HG02798 (cell line): ENCODE data around the gene TPRN.

Experiments
- ATAC-seq: cut with Tn5 transposase; IDR thresholded peaks from one replicate; pipeline ENCODE4 v1.9.1; 2021; ENCODE audit warnings: mild to moderate bottlenecking; ENCODE audit not compliant: unreplicated experiment, poor library complexity

Gene TPRN

DNA sequence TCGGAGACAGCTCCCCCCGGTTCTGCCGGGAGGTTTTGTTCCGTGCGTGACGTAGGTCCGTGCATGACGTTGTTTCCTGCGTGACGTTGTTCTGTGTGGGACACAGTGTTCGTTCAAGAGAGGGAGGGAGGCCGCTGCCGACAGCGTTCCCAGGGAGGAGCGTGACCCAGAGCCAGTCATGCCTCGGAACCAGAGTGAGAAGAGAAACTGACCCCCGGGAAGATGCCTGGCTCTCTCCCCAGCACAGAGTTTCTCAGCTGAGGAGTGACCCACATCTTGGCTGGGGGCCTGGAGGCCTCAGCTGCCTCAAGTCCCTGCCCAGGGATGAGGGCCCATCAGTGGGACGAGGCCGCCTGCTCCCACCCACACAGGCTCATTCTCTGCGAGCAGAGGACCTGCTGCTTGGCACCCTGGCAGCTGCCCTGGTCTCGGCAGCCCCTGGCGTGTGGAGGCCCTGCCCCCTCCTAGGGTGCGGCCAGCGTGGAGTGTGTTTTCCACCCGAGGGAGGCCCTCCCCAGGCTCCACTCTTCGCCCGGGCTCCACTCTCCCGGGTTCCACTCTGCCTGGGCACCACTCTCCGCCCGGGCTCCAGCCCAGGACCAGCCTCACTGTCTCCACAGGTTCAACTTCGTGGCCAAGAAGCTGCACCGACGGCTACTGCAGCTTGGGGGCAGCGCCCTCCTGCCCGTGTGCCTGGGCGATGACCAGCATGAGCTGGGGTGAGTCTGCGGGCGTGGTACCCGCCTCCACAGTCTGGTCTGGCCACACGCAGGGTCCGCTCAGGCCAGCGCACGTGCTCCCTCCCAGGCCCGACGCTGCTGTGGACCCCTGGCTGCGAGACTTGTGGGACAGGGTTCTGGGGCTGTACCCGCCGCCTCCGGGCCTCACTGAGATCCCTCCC is 12.9 kb upstream of the TPRN start:
- no peak for ATAC-seq

DNA sequence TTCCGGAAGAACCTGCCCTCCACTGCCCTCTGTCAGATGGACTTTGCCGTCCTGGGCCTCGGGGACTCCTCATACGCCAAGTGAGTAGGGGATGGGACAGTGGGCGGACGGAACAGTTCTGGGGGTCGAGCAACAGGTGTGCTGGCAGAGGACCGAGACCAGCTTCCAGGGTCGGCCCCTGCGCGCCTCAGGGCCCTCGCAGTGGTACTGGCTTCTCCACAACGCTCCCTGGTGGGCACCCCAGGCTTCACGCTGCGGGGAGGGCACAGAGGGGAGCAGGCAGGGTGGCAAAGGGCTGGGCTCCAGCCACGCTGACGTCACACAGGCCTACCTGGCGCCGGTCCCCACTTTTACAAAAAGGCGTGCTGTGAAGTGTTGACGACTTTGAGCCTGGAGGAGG is 12.0 kb upstream of the TPRN start:
- ATAC-seq, result no peak

DNA sequence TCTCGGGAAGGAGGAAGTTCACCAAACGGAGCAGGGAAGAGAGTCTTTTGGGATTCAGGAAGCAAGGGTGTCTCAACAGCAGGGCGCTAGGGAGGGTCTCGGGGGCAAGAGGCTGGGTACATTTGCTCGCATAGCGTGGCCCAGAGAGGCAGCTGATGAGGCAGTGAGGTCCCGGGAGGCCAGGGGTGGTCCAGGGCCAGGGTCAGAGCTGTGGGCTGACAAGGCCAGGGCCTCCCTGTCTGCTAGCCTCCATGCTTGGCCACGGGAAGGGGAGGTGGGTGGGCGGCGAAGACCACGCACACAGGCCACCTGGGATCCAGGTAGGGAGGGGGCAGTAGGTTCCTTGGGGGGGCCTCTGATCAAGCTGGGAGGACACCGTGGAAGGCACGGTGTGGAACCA is 11.0 kb upstream of the TPRN start:
- no peak for ATAC-seq

- no peak for ATAC-seq
Observed at GRCh38 chr9:137206602-137207001, 6.1 kb upstream of the TPRN start.

GRCh38 chr9:137205126-137206069 is 4.9 kb upstream of the TPRN start, which contains the start of the genes NDOR1 and TMEM203:
TSS of gene NDOR1 (plus strand) at chr9:137205700. CDS start at chr9:137205778, 78 bp downstream.
TSS of gene TMEM203 (minus strand) at chr9:137205648. CDS start at chr9:137205414, 234 bp downstream.
- ATAC-seq, result peak; percentile 59

DNA sequence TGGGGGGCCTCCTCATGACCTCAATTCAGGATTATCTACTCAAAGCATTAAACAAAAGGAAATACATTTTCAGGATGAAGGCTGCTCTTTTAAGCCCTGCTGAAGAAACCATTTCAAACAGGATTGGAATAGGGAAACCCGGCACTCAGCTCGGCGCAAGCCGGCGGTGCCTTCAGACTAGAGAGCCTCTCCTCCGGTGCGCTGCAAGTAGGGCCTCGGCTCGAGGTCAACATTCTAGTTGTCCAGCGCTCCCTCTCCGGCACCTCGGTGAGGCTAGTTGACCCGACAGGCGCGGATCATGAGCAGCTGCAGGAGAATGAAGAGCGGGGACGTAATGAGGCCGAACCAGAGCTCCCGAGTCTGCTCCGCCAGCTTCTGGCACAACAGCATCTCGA is 4.2 kb upstream of the TPRN start:
- no peak for ATAC-seq

GRCh38 chr9:137202966-137203365 is 2.4 kb upstream of the TPRN start:
- ATAC-seq, result no peak

GRCh38 chr9:137201205-137201868 is 796 bp upstream of the TPRN start:
- no peak for ATAC-seq

GRCh38 chr9:137199411-137200121 is 975 bp downstream of the TPRN start:
- ATAC-seq, result no peak

- ATAC-seq, result no peak
Observed at GRCh38 chr9:137198902-137199283, 1.6 kb downstream of the TPRN start.

- no peak for ATAC-seq
Observed at GRCh38 chr9:137198051-137198901, 2.3 kb downstream of the TPRN start.

GRCh38 chr9:137195525-137196220 is 4.9 kb downstream of the TPRN start:
- no peak for ATAC-seq

- no peak for ATAC-seq
Observed at GRCh38 chr9:137194909-137195308, 5.6 kb downstream of the TPRN start.

GRCh38 chr9:137194388-137194787 is 6.2 kb downstream of the TPRN start:
- ATAC-seq, result no peak

DNA sequence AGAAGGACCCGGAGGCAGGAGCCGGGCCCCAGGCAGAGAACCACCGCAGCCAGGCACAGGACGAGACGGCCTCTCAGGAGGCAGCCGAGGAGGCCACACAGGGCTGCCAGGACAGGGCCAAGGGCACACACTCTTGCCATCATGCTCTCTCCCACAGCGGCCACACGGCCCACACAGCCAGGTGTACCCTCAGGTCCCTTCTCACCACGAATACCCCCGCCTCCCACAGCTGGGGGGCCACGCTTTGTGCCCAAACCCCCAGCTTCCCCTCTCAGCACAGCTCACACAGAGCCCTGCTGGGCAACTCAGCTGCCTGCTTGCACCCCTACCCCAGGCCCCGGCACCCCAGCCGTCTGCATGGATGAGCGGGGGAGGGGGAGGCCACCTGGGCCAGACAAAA is 6.8 kb downstream of the TPRN start:
- ATAC-seq, result no peak

GRCh38 chr9:137192859-137193258 is 7.7 kb downstream of the TPRN start:
- ATAC-seq, result no peak

DNA sequence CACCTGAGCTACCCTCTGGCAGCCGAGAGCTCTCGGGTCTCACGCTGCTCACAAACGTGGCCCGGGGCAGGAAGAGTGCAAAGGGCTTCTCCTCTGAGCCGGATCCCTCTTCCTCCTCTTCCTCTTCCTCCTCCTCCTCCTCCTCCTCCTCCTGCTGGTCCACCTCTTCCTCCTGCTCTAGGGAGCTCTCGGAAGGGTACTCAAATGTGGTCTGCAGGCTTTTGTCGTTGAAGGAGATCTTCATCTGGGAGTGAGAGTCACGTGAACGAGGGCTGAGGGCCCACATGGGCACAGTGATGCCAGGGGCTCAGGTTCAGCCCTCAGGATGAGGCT is 8.1 kb downstream of the TPRN start:
- no peak for ATAC-seq

DNA sequence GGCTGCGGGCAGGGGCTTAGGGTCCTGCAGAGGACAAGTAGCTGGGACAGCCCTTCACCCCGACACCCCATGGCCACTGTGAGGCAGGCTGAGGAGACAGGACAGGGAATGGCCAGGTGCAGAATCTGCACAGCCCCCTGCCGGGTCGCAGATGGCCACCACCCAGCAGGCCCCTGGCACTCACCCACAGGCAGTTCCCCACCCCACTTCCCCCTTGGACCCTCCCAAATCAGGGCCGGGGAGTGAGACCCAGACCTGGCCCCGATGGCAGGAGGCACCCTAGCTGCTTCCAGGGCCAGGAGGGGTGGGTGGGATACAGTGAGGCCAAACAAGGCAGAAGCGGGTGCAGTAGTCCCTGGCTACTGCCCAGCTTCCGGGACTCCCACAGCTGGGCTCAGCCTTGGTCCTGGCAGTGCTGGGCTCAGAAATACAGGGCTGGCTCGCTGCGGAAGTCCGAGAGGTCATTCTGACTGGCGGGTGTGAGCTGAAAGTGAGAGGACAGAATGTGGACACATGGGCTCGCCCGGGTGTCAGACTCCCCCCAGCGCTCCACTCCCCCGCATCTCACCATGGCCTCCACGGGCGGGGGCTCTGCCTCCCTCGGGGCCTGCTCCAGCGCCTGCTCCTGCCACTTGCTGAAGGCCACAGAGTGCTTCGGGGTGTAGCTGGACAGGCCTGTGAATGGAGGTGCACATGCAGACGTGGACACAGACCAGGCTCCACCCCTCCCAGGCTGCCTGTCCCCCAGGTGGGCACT is 8.7 kb downstream of the TPRN start:
- no peak for ATAC-seq
